Stimulated activated CD8-positive, alpha-beta memory T cell treated with anti-CD3 and anti-CD28 coated beads, Interleukin-12 subunit alpha, Interleukin-12 subunit beta, amount 100 ng/mL, for 4 hours (primary cell): ENCODE measurements around the gene TXNDC12.
"Not testable (repeated sequence)": the region's sequence is repeated elsewhere in the genome, so short reads cannot be mapped to it uniquely, and the experiment has no call there.

Experiments used
- DNase-seq: peaks from one replicate; pipeline ENCODE4 v3.0.0-alpha.2; 2020; ENCODE audit warnings: low read depth

TXNDC12 gene

DNA sequence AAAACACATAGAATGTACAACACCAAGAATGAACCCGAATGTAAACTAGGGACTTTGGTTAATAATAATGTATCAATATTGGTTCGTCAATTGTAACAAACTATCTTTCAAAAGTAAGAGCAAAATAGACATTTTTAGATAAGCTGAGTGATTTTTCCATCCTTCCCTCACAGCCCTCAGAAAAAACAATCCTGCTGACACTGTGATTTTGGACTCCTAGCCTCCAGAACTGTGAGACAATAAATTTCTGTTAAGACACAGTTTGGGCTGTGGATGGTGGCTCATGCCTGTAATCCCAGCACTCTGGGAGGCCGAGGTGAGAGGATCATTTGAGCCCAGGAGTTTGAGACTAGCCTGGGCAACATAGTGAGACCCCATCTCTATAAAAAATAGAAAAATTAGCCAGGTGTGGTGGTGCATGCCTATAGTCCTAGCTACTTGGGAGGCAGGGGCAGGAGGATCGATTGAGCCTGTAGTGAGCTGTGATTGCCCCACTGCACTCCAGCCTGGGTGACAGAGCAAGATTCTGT, 9.3 kb downstream of the TXNDC12 start:
- not testable (repeated sequence) for DNase-seq

GRCh38 chr1:52045236-52045635, 9.8 kb downstream of the TXNDC12 start:
- DNase-seq: no peak

DNA sequence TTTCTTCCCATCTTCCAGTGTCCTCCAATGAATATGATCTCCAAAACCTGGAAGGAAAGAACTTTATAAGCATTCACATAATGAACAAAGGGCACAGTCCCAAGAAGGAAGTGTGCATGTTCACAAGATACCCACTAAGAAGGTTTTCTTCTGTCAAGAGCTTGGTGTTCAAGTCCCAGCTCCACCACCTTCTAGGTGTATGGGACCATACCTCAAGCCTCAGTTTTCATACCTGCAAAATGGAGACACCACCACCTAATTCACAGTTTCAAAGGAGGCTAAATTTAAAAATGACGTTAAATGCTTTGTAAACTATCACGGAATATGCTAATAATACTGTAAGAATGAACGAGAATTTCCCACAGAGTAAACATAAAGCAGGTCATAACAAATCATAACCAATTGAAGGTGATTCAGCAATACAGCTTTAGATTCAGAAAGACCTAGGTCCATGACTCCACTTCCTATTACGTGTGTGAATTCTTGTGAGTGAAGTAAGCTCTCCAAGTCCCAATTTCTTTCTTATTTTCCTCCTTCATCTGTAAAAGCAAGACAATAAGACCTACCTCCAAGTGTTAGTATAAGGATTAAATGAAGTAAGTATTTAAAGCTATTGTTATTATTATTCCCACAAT, 13.3 kb downstream of the TXNDC12 start:
- no peak for DNase-seq

DNA sequence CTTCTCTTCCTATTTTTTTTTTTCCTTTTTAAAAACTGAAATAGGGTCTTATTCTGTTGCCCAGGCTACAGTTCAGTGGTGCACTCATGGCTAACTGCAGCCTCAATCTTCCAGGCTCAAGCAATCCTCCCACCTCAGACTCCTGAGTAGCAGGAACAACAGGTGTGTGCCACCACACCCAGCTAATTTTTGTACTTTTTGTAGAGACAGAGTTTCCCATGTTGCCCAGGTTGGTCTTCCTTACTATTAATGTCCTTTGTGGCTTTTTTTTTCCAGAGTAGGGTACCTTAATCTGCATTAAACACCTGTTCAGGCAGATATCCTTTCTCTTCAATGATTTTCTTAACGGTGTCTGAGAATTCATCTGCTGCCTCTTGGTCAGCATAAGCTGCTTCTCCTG, 17.1 kb downstream of the TXNDC12 start:
- no peak for DNase-seq

DNA sequence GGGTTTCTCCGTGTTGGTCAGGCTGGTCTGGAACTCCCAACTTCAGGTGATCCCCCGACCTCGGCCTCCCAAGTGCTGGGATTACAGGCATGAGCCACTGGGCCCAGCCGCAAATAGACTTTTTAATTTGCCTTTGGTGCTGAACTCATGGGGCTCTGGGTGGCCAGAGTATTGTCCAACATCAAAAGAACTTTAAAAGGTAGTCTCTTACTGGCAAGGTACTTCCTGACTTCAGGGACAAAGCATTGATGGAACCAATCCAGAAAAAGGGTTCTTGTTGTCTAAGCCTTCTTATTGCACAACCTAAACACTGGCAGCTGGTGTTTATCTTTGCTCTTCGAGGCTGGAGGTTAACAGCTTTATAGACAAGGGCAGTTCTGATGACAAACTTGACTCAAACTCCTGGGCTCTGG, 17.6 kb downstream of the TXNDC12 start:
- no peak for DNase-seq

- no peak for DNase-seq
Observed at GRCh38 chr1:52034050-52034384, 21.0 kb downstream of the TXNDC12 start.

DNA sequence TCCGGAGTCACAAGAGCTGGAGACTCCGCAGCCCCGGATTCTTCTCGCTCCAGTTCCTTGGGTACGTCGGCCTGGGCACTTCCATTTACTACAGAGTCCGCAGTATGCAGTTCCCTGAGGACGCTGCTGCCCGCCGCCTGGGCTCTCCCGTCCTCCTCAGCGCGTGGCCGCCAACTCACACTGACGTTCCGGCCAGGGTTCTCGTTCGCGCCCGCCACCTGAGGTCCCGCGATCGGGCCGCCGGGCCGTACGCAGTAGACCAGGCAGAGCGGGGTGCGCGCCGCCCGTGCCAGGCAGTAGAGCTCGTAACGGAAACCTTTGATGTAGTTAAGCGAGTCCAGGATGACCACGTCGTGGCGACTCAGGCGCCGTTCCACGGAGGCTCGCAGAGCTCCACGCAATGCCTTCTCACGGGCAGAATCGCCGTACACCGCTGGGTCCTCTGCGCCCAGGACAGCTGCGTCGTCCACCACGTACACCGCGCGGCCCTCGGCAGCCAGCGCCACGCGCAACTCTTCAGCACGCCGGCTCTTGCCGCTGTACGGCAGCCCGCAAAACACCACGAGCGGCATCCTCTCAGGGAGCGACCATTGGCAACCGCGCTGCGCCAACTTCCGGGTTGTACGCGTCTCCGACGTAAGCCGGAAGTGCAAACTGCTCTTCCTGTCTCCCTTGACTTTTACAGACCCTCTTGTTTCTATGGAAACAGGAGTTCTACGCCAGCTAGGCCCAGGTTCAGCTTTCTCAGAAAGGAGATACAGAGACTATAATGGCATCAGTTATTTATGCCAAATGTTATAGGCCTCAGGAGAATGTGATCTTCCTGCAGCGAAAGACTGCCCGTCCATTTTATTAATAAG, 21.6 kb downstream of the TXNDC12 start, which contains the start of gene KTI12:
TSS of gene KTI12 (minus strand) at position 621 of the 860 bp plus-strand sequence. CDS start at position 572, 49 bp downstream.
- DNase-seq: peak; percentile 69

- DNase-seq: no peak
Observed at GRCh38 chr1:52032785-52033131, 22.2 kb downstream of the TXNDC12 start.

DNA sequence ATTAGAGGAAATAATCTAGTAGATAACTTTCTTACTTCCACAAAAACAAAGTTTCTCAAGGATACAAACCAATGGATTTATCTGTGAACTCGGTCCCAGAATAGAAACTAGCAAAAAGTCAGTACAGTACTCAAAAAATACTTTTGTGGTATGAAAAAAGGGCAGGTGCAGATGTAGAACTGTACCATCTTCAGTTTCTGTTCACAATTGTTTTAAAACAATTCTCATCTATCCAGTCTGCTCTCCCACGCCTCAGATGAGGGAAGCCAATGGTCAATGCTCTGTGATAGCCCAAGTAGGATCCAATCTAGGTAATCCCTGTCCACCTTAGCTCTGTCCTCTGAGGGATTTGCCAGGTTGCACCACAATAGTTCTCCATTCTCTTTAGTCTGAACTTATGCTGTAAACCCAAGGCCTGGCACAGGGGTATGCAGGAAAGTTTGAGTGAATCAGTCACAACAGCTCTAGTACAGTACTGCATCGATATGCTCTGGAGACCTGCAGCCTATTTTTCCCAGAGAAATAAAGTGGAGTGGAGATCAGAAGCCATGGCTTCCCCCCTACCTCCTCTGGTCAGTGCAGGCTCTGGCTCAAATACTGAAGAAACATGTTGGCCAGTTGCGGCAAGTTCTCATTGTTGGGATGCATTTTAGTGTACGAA, 22.7 kb downstream of the TXNDC12 start:
- no peak for DNase-seq

DNA sequence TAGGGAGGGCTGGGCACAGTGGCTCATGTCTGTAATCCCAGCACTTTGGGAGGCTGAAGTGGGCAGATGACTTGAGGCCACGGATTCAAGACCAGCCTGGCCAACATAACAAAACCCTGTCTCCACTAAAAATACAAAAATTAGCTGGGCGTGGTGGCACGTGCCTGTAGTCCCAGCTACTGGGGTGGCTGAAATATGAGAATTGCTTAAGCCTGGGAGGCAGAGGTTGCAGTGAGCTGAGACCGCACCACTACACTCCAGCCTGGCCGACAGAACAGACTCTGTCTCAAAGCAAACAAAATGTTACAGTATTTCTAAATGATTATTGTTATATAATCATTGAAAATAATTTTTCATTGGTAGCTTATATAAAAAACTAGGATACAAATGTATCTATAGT, 26.2 kb downstream of the TXNDC12 start:
- DNase-seq: not testable (repeated sequence)

DNA sequence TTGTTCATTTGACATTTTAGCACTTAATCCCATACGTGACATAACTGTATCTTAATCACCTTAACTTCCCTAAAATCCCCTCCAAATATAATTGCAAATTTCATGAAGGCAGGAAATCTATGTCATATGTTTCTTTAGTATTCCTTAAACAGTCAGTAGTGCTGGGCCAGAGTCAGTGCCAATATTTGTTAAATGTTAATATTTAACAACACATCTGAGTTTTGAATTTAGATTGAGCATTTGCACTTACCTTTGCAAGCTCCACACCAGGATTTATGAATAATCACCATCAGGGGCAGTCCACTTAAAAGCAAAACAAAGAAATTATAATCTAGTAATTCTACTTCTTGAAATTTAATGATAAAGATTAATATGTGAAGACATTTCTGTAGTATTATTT, 26.7 kb downstream of the TXNDC12 start:
- DNase-seq: no peak

GRCh38 chr1:52026278-52026677, 28.7 kb downstream of the TXNDC12 start:
- no peak for DNase-seq

DNA sequence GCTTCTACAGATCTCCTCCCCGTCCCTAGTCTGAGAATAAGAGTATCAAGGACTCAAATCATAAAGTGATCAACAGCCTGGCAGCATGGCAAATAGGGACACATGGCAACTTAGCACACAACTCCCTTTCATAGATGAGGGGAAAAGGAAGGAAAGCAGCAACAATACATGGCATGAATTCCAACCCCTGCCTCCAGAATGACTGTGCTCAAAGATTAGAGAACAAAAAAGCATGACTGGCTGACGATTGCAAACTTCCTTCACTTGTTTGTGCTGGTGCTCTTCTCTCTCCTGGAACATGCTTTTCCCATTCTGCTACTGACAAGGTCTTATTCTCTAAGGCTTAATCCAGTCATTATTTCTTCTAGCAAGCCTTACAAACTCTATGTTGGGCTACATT, 32.9 kb downstream of the TXNDC12 start:
- no peak for DNase-seq

- no peak for DNase-seq
Observed at GRCh38 chr1:52008071-52008809, 46.8 kb downstream of the TXNDC12 start.

GRCh38 chr1:52007215-52008002, 47.6 kb downstream of the TXNDC12 start:
- DNase-seq: no peak

DNA sequence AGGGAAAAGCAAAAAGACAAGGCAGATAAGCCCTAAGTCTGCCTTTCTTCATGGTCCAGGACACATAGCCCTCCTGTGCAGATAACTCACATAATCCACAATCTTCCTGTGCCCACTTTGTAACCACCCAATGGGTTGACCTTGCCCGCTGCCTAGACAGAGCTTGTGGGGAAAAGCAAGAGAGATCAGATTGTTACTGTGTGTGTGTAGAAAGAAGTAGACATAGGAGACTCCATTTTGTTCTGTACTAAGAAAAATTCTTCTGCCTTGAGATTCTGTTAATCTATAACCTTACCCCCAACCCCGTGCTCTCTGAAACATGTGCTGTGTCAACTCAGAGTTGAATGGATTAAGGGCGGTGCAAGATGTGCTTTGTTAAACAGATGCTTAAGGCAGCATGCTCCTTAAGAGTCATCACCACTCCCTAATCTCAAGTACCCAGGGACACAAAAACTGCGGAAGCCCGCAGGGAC, 48.9 kb downstream of the TXNDC12 start:
- not testable (repeated sequence) for DNase-seq

DNA sequence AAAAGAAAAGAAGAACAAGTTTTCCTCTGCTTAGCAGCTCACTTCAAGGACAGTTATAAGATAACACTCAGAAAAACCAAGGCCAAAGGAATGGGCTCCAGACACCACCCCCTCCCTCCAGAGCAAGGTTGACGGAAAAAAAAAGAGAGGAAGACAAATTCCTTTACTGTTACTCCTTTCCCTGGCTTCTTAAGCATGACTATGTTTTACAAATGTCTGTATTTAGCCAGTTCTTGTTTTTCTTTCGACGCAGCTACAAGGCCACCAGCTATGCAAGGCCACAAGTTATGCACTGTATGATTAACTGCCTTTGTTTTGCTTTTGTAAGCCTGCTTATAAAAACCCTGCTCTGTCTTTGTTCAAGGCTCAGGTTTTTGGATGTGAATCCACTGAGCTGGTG, 49.4 kb downstream of the TXNDC12 start:
- DNase-seq: not testable (repeated sequence)

DNA sequence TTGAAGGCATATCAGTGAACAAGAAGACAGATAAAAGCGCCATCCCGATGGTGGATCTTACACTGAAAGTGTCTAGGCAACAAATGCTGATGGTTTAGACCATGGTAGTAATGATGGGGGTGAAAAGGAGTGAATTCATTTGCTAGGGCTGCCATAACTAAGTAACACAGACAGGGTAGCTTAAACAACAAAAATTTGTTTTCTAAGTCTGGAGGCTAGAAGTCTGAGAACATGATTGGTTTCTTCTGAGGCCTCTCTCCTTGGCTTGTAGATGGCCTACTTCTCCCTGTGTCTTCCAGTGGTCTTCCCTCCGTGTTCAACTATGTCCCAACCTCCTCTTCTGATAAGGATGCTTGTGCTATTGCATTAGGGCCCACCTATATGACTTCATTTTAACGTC, 51.1 kb downstream of the TXNDC12 start:
- DNase-seq: no peak

DNA sequence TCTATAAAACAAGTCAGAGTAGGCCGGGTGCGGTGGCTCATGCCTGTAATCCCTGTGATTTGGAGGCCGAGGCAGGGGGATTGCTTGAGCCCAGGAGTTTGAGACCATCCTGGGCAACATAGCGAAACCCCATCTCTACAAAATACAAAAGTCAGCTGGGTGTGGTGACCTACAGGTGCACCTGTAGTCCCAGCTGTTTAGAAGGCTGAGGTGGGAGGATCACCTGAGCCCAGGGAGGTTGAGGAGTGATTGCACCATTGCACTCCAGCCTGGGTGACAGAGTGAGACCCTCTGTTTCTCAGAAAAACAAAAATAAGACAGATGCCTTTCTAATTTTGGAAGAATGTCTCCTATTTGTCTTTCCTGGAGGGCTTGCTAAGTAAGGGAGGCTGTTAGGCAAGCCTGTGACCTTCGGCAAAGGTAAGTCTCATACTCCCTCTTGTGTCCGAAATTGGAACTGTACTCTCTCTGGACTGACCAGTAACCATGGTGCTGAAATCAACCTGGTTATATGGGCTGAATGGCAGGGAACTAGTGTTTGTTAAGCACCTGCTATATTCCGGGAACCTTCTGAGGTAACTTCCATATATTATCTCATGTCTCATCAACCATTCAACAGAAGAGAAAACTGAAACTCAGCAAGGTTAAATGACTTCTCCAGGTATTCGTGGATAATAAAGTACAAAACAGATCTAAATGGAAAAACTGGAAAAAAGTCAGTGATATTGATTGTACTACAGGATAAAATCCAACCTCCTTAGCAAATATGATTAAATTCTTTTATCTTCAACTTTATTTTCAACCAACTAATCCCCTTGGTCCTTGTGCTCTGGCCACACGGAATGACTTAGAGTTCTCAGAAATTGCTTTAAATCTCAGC, 52.7 kb downstream of the TXNDC12 start:
- no peak for DNase-seq

- no peak for DNase-seq
Observed at GRCh38 chr1:51998701-51999100, 56.3 kb downstream of the TXNDC12 start.
